ENCODE measurements around the gene GALM.

The GALM gene

DNA sequence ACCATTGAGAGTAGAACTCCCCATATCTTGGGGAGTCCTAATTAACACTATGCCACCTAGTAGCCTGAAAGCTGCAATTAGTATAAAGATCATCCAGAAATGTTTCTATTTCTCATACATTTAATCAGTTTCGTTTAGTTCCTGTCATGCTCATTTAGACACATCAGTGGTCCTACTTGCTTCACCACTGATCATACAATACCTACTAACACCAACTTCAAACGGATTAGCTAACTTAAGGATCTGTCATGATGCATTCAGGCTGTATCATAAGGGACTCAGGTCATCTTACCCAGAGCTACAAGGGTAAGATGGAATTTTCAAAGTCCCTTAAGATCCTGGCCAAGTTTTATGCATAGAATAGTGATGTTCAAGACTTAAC lies 78.5 kb downstream of the GALM start:
- Histone ChIP-seq H3K4me3 (ENCODE audit: low read depth, low read length) (no peak overlapping the region), H3K9ac (no peak overlapping the region), H3K36me3 (ENCODE audit: control insufficient read depth, insufficient read depth, low read length) (no peaks in the 10 kb centered on the region), H3K27me3 (ENCODE audit: control insufficient read depth, insufficient read depth, low read length) (no peaks in the 10 kb centered on the region), H3K4me1 (peaks cover 19% of the 10 kb centered on the region), H3K27ac (no peak overlapping the region), H3K4me2 (ENCODE audit: low read length) (no peak overlapping the region), H2AFZ (no peak overlapping the region), H3K9me3 (ENCODE audit: control insufficient read depth, low read length) (peaks cover under 1% of the 10 kb centered on the region), H3K79me2 (peaks cover 14% of the 10 kb centered on the region)
- TF ChIP-seq, protein P1, sequence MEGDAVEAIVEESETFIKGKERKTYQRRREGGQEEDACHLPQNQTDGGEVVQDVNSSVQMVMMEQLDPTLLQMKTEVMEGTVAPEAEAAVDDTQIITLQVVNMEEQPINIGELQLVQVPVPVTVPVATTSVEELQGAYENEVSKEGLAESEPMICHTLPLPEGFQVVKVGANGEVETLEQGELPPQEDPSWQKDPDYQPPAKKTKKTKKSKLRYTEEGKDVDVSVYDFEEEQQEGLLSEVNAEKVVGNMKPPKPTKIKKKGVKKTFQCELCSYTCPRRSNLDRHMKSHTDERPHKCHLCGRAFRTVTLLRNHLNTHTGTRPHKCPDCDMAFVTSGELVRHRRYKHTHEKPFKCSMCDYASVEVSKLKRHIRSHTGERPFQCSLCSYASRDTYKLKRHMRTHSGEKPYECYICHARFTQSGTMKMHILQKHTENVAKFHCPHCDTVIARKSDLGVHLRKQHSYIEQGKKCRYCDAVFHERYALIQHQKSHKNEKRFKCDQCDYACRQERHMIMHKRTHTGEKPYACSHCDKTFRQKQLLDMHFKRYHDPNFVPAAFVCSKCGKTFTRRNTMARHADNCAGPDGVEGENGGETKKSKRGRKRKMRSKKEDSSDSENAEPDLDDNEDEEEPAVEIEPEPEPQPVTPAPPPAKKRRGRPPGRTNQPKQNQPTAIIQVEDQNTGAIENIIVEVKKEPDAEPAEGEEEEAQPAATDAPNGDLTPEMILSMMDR (IDR thresholded peaks at IDR 0.05): no peak

DNA sequence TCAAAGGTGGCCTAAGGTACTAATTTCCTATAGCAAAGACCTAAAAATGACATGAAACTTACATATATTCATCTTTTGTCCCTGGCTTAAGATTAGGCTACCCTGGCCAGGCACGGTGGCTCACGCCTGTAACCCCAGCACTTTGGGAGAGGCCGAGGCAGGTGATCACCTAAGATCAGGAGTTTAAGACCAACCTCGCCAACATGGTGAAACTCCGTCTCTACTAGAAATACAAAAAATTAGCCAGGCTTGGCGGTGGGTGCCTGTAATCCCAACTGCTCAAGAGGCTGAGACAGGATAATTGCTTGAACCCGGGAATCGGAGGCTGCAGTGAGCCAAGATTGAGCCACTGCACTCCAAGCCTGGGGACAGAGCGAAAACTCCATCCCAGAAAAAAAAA lies 79.4 kb downstream of the GALM start:
- Histone ChIP-seq H3K4me1 (peaks cover 21% of the 10 kb centered on the region), H3K27ac (no peak overlapping the region), H3K9ac (no peak overlapping the region)

DNA sequence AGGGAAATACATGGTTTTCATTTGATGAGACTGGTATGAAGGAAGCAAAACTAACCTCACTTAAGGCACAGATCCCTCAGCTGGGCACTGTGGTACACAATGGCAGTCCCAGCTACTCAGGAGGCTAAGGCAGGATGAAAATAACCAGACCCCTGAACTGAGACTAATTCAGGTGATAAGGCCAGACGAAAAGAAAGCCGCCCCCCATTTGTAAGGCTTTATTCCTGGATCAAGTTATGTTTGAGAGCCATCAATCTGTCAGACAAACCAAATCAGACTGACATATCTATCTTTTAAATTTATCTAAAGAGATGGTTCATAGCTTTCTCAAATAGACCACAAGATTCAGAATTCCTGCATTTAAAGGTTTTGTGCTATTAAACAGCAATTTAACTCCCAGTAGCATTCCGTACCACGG lies 81.1 kb downstream of the GALM start:
- H3K9ac ChIP-seq: no peak overlapping the region
- no peak overlapping the region for H3K4me2 ChIP-seq (ENCODE audit: low read length)
- no peaks in the 10 kb centered on the region for H3K9me3 ChIP-seq (ENCODE audit: control insufficient read depth, low read length)
- no peaks in the 10 kb centered on the region for H3K27me3 ChIP-seq (ENCODE audit: control insufficient read depth, insufficient read depth, low read length)
- no peak overlapping the region for H3K4me3 ChIP-seq (ENCODE audit: low read depth, low read length)
- TF ChIP-seq, protein P1 (IDR thresholded peaks at IDR 0.05): no peak
- H3K4me1 ChIP-seq: peaks cover 26% of the 10 kb centered on the region
- peaks cover 21% of the 10 kb centered on the region for H3K79me2 ChIP-seq
- H3K36me3 ChIP-seq (ENCODE audit: control insufficient read depth, insufficient read depth, low read length): no peaks in the 10 kb centered on the region
- no peak overlapping the region for H2AFZ ChIP-seq
- no peak overlapping the region for H3K27ac ChIP-seq

More for the DNA sequence above, 79.4 kb downstream of the GALM start:
- Histone ChIP-seq H3K27me3 (ENCODE audit: control insufficient read depth, insufficient read depth, low read length) (no peaks in the 10 kb centered on the region), H3K9me3 (ENCODE audit: control insufficient read depth, low read length) (no peaks in the 10 kb centered on the region), H3K4me2 (ENCODE audit: low read length) (no peak overlapping the region), H2AFZ (no peak overlapping the region), H3K79me2 (peaks cover 21% of the 10 kb centered on the region), H3K36me3 (ENCODE audit: control insufficient read depth, insufficient read depth, low read length) (no peaks in the 10 kb centered on the region), H3K4me3 (ENCODE audit: low read depth, low read length) (no peak overlapping the region)
- TF ChIP-seq, protein P1 (IDR thresholded peaks at IDR 0.05): no peak

- H3K27me3 ChIP-seq (ENCODE audit: control insufficient read depth, insufficient read depth, low read length): no peaks in the 10 kb centered on the region
- H3K4me2 ChIP-seq (ENCODE audit: low read length): no peak overlapping the region
- no peaks in the 10 kb centered on the region for H3K9me3 ChIP-seq (ENCODE audit: control insufficient read depth, low read length)
- no peak overlapping the region for H2AFZ ChIP-seq
- H3K4me3 ChIP-seq (ENCODE audit: low read depth, low read length): no peak overlapping the region
- TF ChIP-seq, protein P1 (IDR thresholded peaks at IDR 0.05): no peak
- H3K36me3 ChIP-seq (ENCODE audit: control insufficient read depth, insufficient read depth, low read length): no peaks in the 10 kb centered on the region
- peaks cover 28% of the 10 kb centered on the region for H3K4me1 ChIP-seq
- no peak overlapping the region for H3K9ac ChIP-seq
- H3K27ac ChIP-seq: peak overlapping the region; percentile 7
- H3K79me2 ChIP-seq: peaks cover 21% of the 10 kb centered on the region
Measured at GRCh38 chr2:38747819-38748218, 81.9 kb downstream of the GALM start.

GRCh38 chr2:38748391-38748790 lies 82.5 kb downstream of the GALM start:
- H3K4me3 ChIP-seq (ENCODE audit: low read depth, low read length): no peak overlapping the region
- H3K9ac ChIP-seq: no peak overlapping the region
- no peak overlapping the region for H3K4me2 ChIP-seq (ENCODE audit: low read length)
- H3K27me3 ChIP-seq (ENCODE audit: control insufficient read depth, insufficient read depth, low read length): no peaks in the 10 kb centered on the region
- peaks cover 21% of the 10 kb centered on the region for H3K79me2 ChIP-seq
- TF ChIP-seq, protein P1 (IDR thresholded peaks at IDR 0.05): no peak
- no peaks in the 10 kb centered on the region for H3K36me3 ChIP-seq (ENCODE audit: control insufficient read depth, insufficient read depth, low read length)
- H3K27ac ChIP-seq: peak overlapping the region; percentile 7
- H3K4me1 ChIP-seq: peaks cover 28% of the 10 kb centered on the region
- H3K9me3 ChIP-seq (ENCODE audit: control insufficient read depth, low read length): no peaks in the 10 kb centered on the region
- H2AFZ ChIP-seq: no peak overlapping the region

Measured in parathyroid adenoma (tissue), 2 donors.